Mesodermal cell (in vitro differentiated cells): Measurements from ENCODE around the gene SLC35D3.
"Not testable (repeated sequence)": the region's sequence is repeated elsewhere in the genome, so short reads cannot be mapped to it uniquely, and the experiment has no call there.

Experiments
- H3K27ac ChIP-seq: 2 replicates; pipeline ENCODE4 v1.7.0; 2013; ENCODE audit warnings: mild to moderate bottlenecking, low read depth, low read length, moderate library complexity; ENCODE audit not compliant: severe bottlenecking
- H3K36me3 ChIP-seq: 2 replicates; pipeline ENCODE4 v1.7.1; 2013; ENCODE audit warnings: mild to moderate bottlenecking, low read length, moderate library complexity; ENCODE audit not compliant: control insufficient read depth, insufficient read depth
- H3K4me1 ChIP-seq: one replicate; pipeline ENCODE4 v1.7.1; 2013; ENCODE audit warnings: mild to moderate bottlenecking, low read length; ENCODE audit not compliant: insufficient read depth, control insufficient read depth, poor library complexity, severe bottlenecking
- H3K4me3 ChIP-seq: 2 replicates; pipeline ENCODE4 v1.7.0; 2013; ENCODE audit warnings: low read length, control low read depth, mild to moderate bottlenecking; ENCODE audit not compliant: insufficient read depth, poor library complexity, severe bottlenecking; ENCODE audit errors: extremely low read depth
- H3K9me3 ChIP-seq: 2 replicates; pipeline ENCODE4 v1.7.1; 2013; ENCODE audit warnings: mild to moderate bottlenecking, low read length, moderate library complexity; ENCODE audit not compliant: control insufficient read depth
- WGBS, 2 experiments: methylation state at CpG; one replicate each; pipeline ENCODE4 v1.1.5; 2013; ENCODE audit warnings: missing lambda C conversion rate in 2 of 2; ENCODE audit not compliant: insufficient coverage in 2 of 2; 5-methylcytosine and 5-hydroxymethylcytosine counted together

Gene SLC35D3

DNA sequence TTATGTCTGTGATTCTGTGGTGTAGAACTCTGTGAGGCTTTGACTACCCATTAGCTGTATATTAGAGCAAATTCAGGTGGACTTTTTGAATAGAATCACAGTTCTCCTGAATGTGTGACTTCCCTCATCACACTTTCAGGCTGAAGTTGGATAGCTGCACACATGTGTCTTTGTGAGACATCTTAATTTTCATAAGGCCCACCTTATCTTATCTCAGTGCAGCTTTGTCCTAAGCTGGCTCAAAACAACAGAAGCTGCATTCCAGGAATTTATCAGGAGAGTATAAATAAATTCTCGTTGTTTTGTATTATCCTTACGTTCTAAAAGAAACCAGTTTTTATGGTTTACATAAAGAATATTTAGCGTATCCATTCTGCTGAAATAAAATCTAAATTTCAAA, 26.2 kb upstream of the SLC35D3 start:
- WGBS, 2 experiments: 100% methylated on average over 1 of the region's 3 CpGs; no CpG with 5 or more reads in 1 of the 2 experiments
- Histone ChIP-seq H3K4me1 (no peaks in the 10 kb centered on the region), H3K4me3 (no peak overlapping the region), H3K36me3 (peaks cover 8% of the 10 kb centered on the region), H3K27ac (no peak overlapping the region), H3K9me3 (no peaks in the 10 kb centered on the region)

GRCh38 chr6:136897071-136897470, 25.0 kb upstream of the SLC35D3 start:
- no CpG with 5 or more reads among the region's 1 CpG for WGBS, 2 experiments
- H3K36me3 ChIP-seq: peaks cover 9% of the 10 kb centered on the region
- H3K4me3 ChIP-seq: no peak overlapping the region
- H3K27ac ChIP-seq: no peak overlapping the region
- no peaks in the 10 kb centered on the region for H3K4me1 ChIP-seq
- H3K9me3 ChIP-seq: no peaks in the 10 kb centered on the region

- H3K36me3 ChIP-seq: peaks cover 25% of the 10 kb centered on the region
- peaks cover 4% of the 10 kb centered on the region for H3K9me3 ChIP-seq
- 74 to 100% methylated on average over 2 to 5 of the region's 5 CpGs for WGBS, 2 experiments
- no peak overlapping the region for H3K27ac ChIP-seq
- H3K4me1 ChIP-seq: no peaks in the 10 kb centered on the region
- no peak overlapping the region for H3K4me3 ChIP-seq
Observed at GRCh38 chr6:136901212-136901784, 20.8 kb upstream of the SLC35D3 start.

DNA sequence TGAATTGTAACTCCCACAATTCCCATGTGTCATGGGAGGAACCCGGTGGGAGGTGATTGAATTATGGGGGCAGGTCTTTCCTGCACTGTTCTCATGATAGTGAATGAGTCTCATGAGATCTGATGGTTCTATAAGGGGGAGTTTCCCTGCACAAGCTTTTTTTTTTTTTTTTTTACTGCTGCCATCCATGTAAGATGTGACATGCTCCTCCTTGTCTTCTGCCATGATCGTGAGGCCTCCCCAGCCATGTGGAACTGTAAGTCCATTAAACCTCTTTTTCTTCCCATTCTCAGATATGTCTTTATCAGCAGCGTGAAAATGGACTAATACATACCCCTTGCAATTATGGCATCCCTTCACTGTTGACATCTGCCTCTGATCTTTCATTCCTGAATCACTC, 17.6 kb upstream of the SLC35D3 start:
- not testable (repeated sequence) for H3K4me3 ChIP-seq, H3K9me3 ChIP-seq, H3K27ac ChIP-seq, H3K4me1 ChIP-seq
- WGBS, 2 experiments: 93 to 100% methylated on average over 2 of the region's 3 CpGs
- peaks cover 25% of the 10 kb centered on the region for H3K36me3 ChIP-seq

DNA sequence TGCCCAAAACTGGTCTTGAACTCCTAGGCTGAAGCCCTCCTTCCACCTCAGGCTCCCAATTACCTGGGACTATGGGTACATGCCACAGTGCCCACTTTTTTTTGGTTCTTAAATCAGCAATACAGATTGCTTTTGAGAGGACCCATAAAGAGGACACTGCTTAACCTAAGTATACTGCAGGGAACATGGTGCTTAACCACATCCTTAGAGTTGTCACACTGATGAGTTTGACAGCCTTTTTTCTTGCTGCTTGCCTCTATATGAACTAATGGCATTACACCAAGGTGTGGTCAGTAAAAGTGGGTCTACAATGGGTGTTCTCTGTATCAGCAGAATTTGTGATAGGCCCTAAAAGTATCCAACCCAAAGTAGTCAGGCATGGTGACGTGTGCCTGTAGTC, 7.2 kb upstream of the SLC35D3 start:
- H3K4me1 ChIP-seq: no peaks in the 10 kb centered on the region
- WGBS, 2 experiments: 83% methylated on average over 1 of the region's 1 CpG; no CpG with 5 or more reads in 1 of the 2 experiments
- no peaks in the 10 kb centered on the region for H3K9me3 ChIP-seq
- no peaks in the 10 kb centered on the region for H3K36me3 ChIP-seq
- H3K27ac ChIP-seq: no peak overlapping the region
- H3K4me3 ChIP-seq: no peak overlapping the region

- Histone ChIP-seq H3K9me3 (no peaks in the 10 kb centered on the region), H3K36me3 (no peaks in the 10 kb centered on the region), H3K4me1 (no peaks in the 10 kb centered on the region), H3K27ac (no peak overlapping the region), H3K4me3 (no peak overlapping the region)
- WGBS, 2 experiments: 80 to 83% methylated on average over 1 to 2 of the region's 3 CpGs
Observed at GRCh38 chr6:136918706-136919105, 3.4 kb upstream of the SLC35D3 start.

DNA sequence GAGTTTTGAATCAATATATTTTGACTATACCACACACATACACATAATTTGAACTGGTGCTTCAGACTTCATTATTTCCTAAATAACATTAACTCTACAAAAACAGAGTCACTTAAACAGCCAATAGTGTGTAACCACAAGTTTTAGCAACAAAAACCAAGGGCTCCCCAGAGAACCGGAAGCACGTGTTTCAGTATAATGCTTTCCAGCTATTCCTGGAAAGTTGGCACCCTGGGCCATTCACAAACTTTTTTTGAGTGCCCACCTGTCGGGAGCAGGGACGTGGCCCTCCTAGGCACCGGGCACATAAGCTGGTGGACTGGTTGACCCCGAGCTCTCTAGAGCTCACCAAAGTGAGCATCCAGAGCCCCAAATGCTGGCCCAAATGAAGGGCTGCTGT, 1.9 kb upstream of the SLC35D3 start:
- Histone ChIP-seq H3K27ac (no peak overlapping the region), H3K9me3 (no peaks in the 10 kb centered on the region), H3K36me3 (no peaks in the 10 kb centered on the region), H3K4me1 (no peaks in the 10 kb centered on the region), H3K4me3 (no peak overlapping the region)
- WGBS, 2 experiments: 69 to 75% methylated on average over 6 of the region's 6 CpGs

DNA sequence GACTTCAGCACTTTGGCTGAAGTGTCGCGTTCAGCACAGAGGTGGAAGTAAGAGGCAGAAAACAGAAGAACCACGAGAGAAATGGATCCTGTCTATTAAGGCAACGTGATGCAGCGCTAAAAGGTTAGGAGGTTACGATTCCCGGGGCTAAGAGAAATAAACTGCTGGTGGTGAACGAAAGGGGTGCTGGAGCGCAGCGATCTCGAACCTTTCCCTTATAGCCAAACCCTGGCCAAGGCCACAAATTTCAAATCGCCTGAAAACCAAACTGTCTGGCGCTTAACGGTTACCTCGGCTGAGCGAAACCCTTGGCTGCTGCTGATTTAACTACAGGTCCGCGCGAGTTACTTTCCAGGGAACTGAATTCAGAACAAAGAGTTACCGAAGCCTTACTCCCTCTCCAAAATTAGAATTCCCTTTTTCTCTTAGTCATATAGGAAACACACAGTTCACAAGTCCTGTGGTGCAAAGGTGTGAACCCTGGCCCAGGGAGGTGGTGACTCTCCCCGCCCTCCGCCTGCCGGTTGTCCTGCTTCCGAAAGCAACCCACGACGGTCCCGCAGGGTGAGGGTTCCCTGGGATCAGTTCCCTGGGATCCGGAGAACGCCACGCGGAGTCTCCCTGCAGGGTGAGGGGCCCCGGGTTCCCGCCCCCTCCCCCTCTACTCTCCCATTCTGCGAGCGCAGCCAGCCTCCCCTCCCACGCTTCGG, 1.3 kb upstream of the SLC35D3 start:
- Histone ChIP-seq H3K9me3 (no peaks in the 10 kb centered on the region), H3K4me1 (no peaks in the 10 kb centered on the region), H3K36me3 (no peaks in the 10 kb centered on the region), H3K4me3 (peak overlapping the region; percentile 50), H3K27ac (no peak overlapping the region)
- WGBS, 2 experiments: 5 to 12% methylated on average over 18 to 32 of the region's 37 CpGs

- WGBS, 2 experiments: 0 to 1% methylated on average over 48 to 50 of the region's 59 CpGs
- H3K4me3 ChIP-seq: peak overlapping the region; percentile 50
- no peaks in the 10 kb centered on the region for H3K36me3 ChIP-seq
- H3K9me3 ChIP-seq: no peaks in the 10 kb centered on the region
- no peak overlapping the region for H3K27ac ChIP-seq
- H3K4me1 ChIP-seq: no peaks in the 10 kb centered on the region
Observed at GRCh38 chr6:136921381-136921935, 643 bp upstream of the SLC35D3 start.

DNA sequence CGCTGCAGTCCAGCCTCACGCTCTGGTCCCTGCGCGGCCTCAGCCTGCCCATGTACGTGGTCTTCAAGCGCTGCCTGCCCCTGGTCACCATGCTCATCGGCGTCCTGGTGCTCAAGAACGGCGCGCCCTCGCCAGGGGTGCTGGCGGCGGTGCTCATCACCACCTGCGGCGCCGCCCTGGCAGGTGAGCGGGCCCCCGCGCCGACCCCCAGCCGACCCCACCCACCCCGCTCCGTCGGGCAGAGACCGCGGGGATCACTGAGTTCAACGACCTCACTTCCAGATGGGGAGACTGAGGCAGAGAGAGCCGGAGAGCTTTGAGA, 545 bp downstream of the SLC35D3 start:
- 16 to 23% methylated on average over 8 to 12 of the region's 29 CpGs for WGBS, 2 experiments

More for the DNA sequence above, 545 bp downstream of the SLC35D3 start:
- no peak overlapping the region for H3K27ac ChIP-seq
- H3K4me1 ChIP-seq: no peaks in the 10 kb centered on the region
- H3K4me3 ChIP-seq: peak overlapping the region; percentile 50
- H3K9me3 ChIP-seq: no peaks in the 10 kb centered on the region
- H3K36me3 ChIP-seq: no peaks in the 10 kb centered on the region
